ENCODE results near the gene TRAPPC3. TPM values are rescaled to one million over a fixed set of nuclear protein-coding genes. Genes with fewer than 3 reads are reported as not detected.
A peak's percentile ranks its signal among the peaks of the same experiment; 100 is the strongest.

TRAPPC3 gene
- total RNA-seq, 1 donor from 2014 or later, result 52.1 TPM

- no peak for TF ChIP-seq POLR2AphosphoS5 (IDR thresholded peaks at IDR 0.05; ENCODE audit: insufficient read depth in 1 of 2, low read depth in 1 of 2)
- no peak for TF ChIP-seq CTCF (IDR thresholded peaks at IDR 0.05)
- TF ChIP-seq POLR2A (IDR thresholded peaks at IDR 0.05), result no peak
- Histone ChIP-seq H3K9me3 (no peaks in the 10 kb centered on the region), H3K4me1 (peaks cover 9% of the 10 kb centered on the region), H3K36me3 (peaks cover 0 to 5% of the 10 kb centered on the region in 2 donors), H3K27me3 (no peaks in the 10 kb centered on the region), H3K27ac (peak overlapping the region; percentile 49), H3K4me3 (no peak overlapping the region)
- no peak for DNase-seq (ENCODE audit: extremely low spot score in 2 of 2)
- intact Hi-C loops (cut with DNase I), result loop anchor here (5.0 kb wide), 1 partner anchor 322 kb away; no protein-coding TSS in a partner anchor
Measured at GRCh38 chr1:36100376-36100775, 48.9 kb downstream of the TRAPPC3 start.

- H3K4me3 ChIP-seq, result no peak overlapping the region
- intact Hi-C loops (cut with DNase I), result loop anchor here (5.0 kb wide), 3 partner anchors 32 to 322 kb away; no protein-coding TSS in a partner anchor
- H3K4me1 ChIP-seq, result peaks cover 9% of the 10 kb centered on the region
- H3K36me3 ChIP-seq, result peaks cover 0 to 8% of the 10 kb centered on the region in 2 donors
- peak overlapping the region; percentile 49 for H3K27ac ChIP-seq
- no peak for DNase-seq (ENCODE audit: extremely low spot score in 2 of 2)
- H3K9me3 ChIP-seq, result no peaks in the 10 kb centered on the region
- peak; percentile 88 to 96 (median 91) for TF ChIP-seq CTCF (IDR thresholded peaks at IDR 0.05)
- peak in 1 of 2 donors; percentile 42 for TF ChIP-seq POLR2AphosphoS5 (IDR thresholded peaks at IDR 0.05; ENCODE audit: insufficient read depth in 1 of 2, low read depth in 1 of 2)
- no peak for TF ChIP-seq POLR2A (IDR thresholded peaks at IDR 0.05)
- no peaks in the 10 kb centered on the region for H3K27me3 ChIP-seq
Measured at GRCh38 chr1:36099681-36100341, 49.5 kb downstream of the TRAPPC3 start.

GRCh38 chr1:36098650-36099365 is 50.5 kb downstream of the TRAPPC3 start:
- Histone ChIP-seq H3K36me3 (peaks cover 0 to 18% of the 10 kb centered on the region in 2 donors), H3K9me3 (no peaks in the 10 kb centered on the region), H3K27ac (no peak overlapping the region), H3K4me1 (peaks cover 9% of the 10 kb centered on the region), H3K4me3 (no peak overlapping the region), H3K27me3 (no peaks in the 10 kb centered on the region)
- intact Hi-C loops (cut with DNase I), result loop anchor here (5.0 kb wide), 2 partner anchors 33 to 193 kb away; no protein-coding TSS in a partner anchor
- no peak for TF ChIP-seq CTCF (IDR thresholded peaks at IDR 0.05)
- TF ChIP-seq POLR2A (IDR thresholded peaks at IDR 0.05), result no peak
- no peak for TF ChIP-seq POLR2AphosphoS5 (IDR thresholded peaks at IDR 0.05; ENCODE audit: insufficient read depth in 1 of 2, low read depth in 1 of 2)
- no peak for DNase-seq (ENCODE audit: extremely low spot score in 2 of 2)

- H3K9me3 ChIP-seq, result no peaks in the 10 kb centered on the region
- H3K4me3 ChIP-seq, result no peak overlapping the region
- TF ChIP-seq POLR2AphosphoS5 (IDR thresholded peaks at IDR 0.05; ENCODE audit: insufficient read depth in 1 of 2, low read depth in 1 of 2), result no peak
- TF ChIP-seq CTCF (IDR thresholded peaks at IDR 0.05), result no peak
- no peak for TF ChIP-seq POLR2A (IDR thresholded peaks at IDR 0.05)
- no peak overlapping the region for H3K27ac ChIP-seq
- intact Hi-C loops (cut with DNase I), result loop anchor here (5.0 kb wide), 2 partner anchors 34 to 194 kb away; no protein-coding TSS in a partner anchor
- no peaks in the 10 kb centered on the region for H3K27me3 ChIP-seq
- H3K36me3 ChIP-seq, result peaks cover 0 to 26% of the 10 kb centered on the region in 2 donors
- H3K4me1 ChIP-seq, result peaks cover 9% of the 10 kb centered on the region
- DNase-seq (ENCODE audit: extremely low spot score in 2 of 2), result no peak
Measured at GRCh38 chr1:36097693-36098585, 51.3 kb downstream of the TRAPPC3 start.

Data from vagina (tissue), 2 donors.